H1 (cell line): Measurements from ENCODE around the gene PLCB2. TPM values are rescaled to one million over a fixed set of nuclear protein-coding genes. Genes with fewer than 3 reads are reported as not detected.

Experiments used
- CTCF ChIA-PET: fragments of 300-600 bp; sonication (Branson Sonifier 250); formaldehyde crosslinking; loops from one replicate; lab custom pipeline; 2021; ENCODE audit not compliant: partially characterized antibody; lab: Charles Lee
- POLR2A ChIA-PET: fragments of 300-600 bp; sonication (Branson Sonifier 250); formaldehyde crosslinking; loops from one replicate; lab custom pipeline; 2021; ENCODE audit warnings: inconsistent platforms; ENCODE audit not compliant: partially characterized antibody; lab: Charles Lee
- DNase-seq, 2 experiments: peaks; one replicate each; pipeline versions ENCODE4 v3.0.0 to v3.0.0-alpha.2; 2010 to 2022; ENCODE audit warnings: low spot score in 2 of 2, low read depth in 1 of 2, mixed read lengths in 1 of 2
- FAIRE-seq: peaks from 2 replicates; lab custom pipeline; 2011; peaks lifted over from hg19 to GRCh38; lab: Jason Lieb, UNC
- H2AFZ ChIP-seq: 2 replicates; pipeline ENCODE4 v1.8.1; 2012; ENCODE audit warnings: low read length, inconsistent platforms
- H2AK5ac ChIP-seq: 2 replicates; pipeline ENCODE4 v1.6.1; 2013; ENCODE audit warnings: low read depth, low read length
- H2BK120ac ChIP-seq: replicated peaks from 2 replicates; pipeline ENCODE3; 2013; ENCODE audit warnings: low read depth, low read length, inconsistent platforms
- H2BK12ac ChIP-seq: 2 replicates; pipeline ENCODE4 v1.6.1; 2013; ENCODE audit warnings: low read depth, low read length
- H2BK15ac ChIP-seq: 2 replicates; pipeline ENCODE4 v1.6.1; 2013; ENCODE audit warnings: low read length
- H2BK20ac ChIP-seq: 2 replicates; pipeline ENCODE4 v1.6.1; 2013; ENCODE audit warnings: low read length
- H2BK5ac ChIP-seq: 2 replicates; pipeline ENCODE4 v1.6.1; 2013; ENCODE audit warnings: low read depth, low read length
- H3K14ac ChIP-seq: 2 replicates; pipeline ENCODE4 v1.6.1; 2013; ENCODE audit warnings: inconsistent platforms; ENCODE audit not compliant: insufficient read length
- H3K18ac ChIP-seq: 2 replicates; pipeline ENCODE4 v1.6.1; 2013; ENCODE audit warnings: low read length; ENCODE audit errors: extremely low read depth
- H3K23ac ChIP-seq: 2 replicates; pipeline ENCODE4 v1.6.1; 2013; ENCODE audit warnings: inconsistent platforms; ENCODE audit not compliant: insufficient read length
- H3K23me2 ChIP-seq: 2 replicates; pipeline ENCODE4 v1.6.1; 2013; ENCODE audit warnings: low read depth, low read length
- H3K27ac ChIP-seq: 2 replicates; pipeline ENCODE4 v1.6.1; 2011; ENCODE audit warnings: low read depth, low read length, inconsistent platforms
- H3K27me3 ChIP-seq, 4 experiments: replicated peaks in 1 of 4; 1 replicate in 1 of 4; 2 replicates in 3 of 4; pipeline versions ENCODE4 v1.6.1 to v1.8.1; 2011 to 2013; ENCODE audit warnings: low read length in 3 of 4, mild to moderate bottlenecking in 3 of 4, inconsistent platforms in 2 of 4, mixed read lengths in 2 of 4, moderate library complexity in 1 of 4; ENCODE audit not compliant: control insufficient read depth in 3 of 4, insufficient read depth in 3 of 4; ENCODE audit errors: extremely low read depth in 1 of 4
- H3K36me3 ChIP-seq, 4 experiments: 2 replicates each; pipeline versions ENCODE4 v1.6.1 to v1.8.1; 2011 to 2013; ENCODE audit warnings: mild to moderate bottlenecking in 4 of 4, low read length in 3 of 4, moderate library complexity in 2 of 4, control low read depth in 1 of 4, inconsistent platforms in 1 of 4; ENCODE audit not compliant: insufficient read depth in 4 of 4, control insufficient read depth in 2 of 4
- H3K4ac ChIP-seq: replicated peaks from 2 replicates; pipeline ENCODE3; 2013; ENCODE audit warnings: low read length, low read depth, mixed read lengths, inconsistent platforms; ENCODE audit not compliant: insufficient read length
- H3K4me1 ChIP-seq, 4 experiments: replicated peaks in 1 of 4; 1 replicate in 1 of 4; 2 replicates in 3 of 4; pipeline versions ENCODE4 v1.6.1 to v1.8.1; 2011 to 2013; ENCODE audit warnings: low read length in 3 of 4, inconsistent platforms in 2 of 4, mixed read lengths in 1 of 4; ENCODE audit not compliant: insufficient read depth in 4 of 4, control insufficient read depth in 3 of 4
- H3K4me2 ChIP-seq, 2 experiments: 2 replicates each; pipeline versions ENCODE4 v1.6.1 to v1.8.1; 2011 to 2013; ENCODE audit warnings: low read depth in 2 of 2, low read length in 2 of 2, control low read depth in 1 of 2, inconsistent platforms in 1 of 2, mild to moderate bottlenecking in 1 of 2; ENCODE audit not compliant: insufficient read depth in 1 of 2
- H3K4me3 ChIP-seq, 4 experiments: fragments of 200-600, 300-600 bp in 1 of 4; sonication (generic), shearing (Covaris generic), sonication (Bioruptor Twin) in 1 of 4; 2 replicates each; pipeline versions ENCODE4 v1.5.1 to v1.8.1; 2011 to 2016; ENCODE audit warnings: low read length in 4 of 4, low read depth in 3 of 4, control low read depth in 2 of 4, inconsistent platforms in 2 of 4, mild to moderate bottlenecking in 2 of 4, mixed read lengths in 1 of 4, moderate library complexity in 1 of 4; ENCODE audit not compliant: insufficient read depth in 2 of 4; ENCODE audit errors: extremely low read depth in 1 of 4
- H3K56ac ChIP-seq: replicated peaks from 2 replicates; pipeline ENCODE3; 2013; ENCODE audit warnings: low read depth, mild to moderate bottlenecking, mixed read lengths, low read length, inconsistent platforms; ENCODE audit not compliant: insufficient read length
- H3K79me1 ChIP-seq: 2 replicates; pipeline ENCODE4 v1.6.1; 2013; ENCODE audit warnings: low read depth, low read length, control low read depth
- H3K79me2 ChIP-seq, 2 experiments: 2 replicates each; pipeline versions ENCODE4 v1.6.1 to v1.8.1; 2012 to 2013; ENCODE audit warnings: low read length in 2 of 2, mild to moderate bottlenecking in 2 of 2, inconsistent platforms in 1 of 2; ENCODE audit not compliant: insufficient read depth in 2 of 2, control insufficient read depth in 1 of 2
- H3K9ac ChIP-seq, 4 experiments: replicated peaks in 1 of 4; 1 replicate in 1 of 4; 2 replicates in 3 of 4; pipeline versions ENCODE4 v1.6.1 to v1.8.1; 2011 to 2013; ENCODE audit warnings: low read depth in 3 of 4, low read length in 3 of 4, control low read depth in 2 of 4, mild to moderate bottlenecking in 2 of 4, moderate library complexity in 2 of 4, inconsistent platforms in 1 of 4; ENCODE audit errors: extremely low read depth in 1 of 4
- H3K9me3 ChIP-seq, 2 experiments: 2 replicates each; pipeline versions ENCODE4 v1.6.1 to v1.8.1; 2012 to 2013; ENCODE audit warnings: mild to moderate bottlenecking in 2 of 2, moderate library complexity in 2 of 2, control low read depth in 1 of 2, inconsistent platforms in 1 of 2, low read depth in 1 of 2, low read length in 1 of 2, mixed read lengths in 1 of 2; ENCODE audit not compliant: insufficient read depth in 2 of 2
- H4K20me1 ChIP-seq, 2 experiments: replicated peaks in 1 of 2; 2 replicates each; pipeline versions ENCODE3 to v1.8.1; 2011 to 2013; ENCODE audit warnings: inconsistent platforms in 2 of 2, low read length in 2 of 2, mild to moderate bottlenecking in 1 of 2; ENCODE audit not compliant: insufficient read depth in 2 of 2, control insufficient read depth in 1 of 2
- H4K5ac ChIP-seq: 2 replicates; pipeline ENCODE4 v1.6.1; 2013; ENCODE audit warnings: low read length, low read depth, mixed read lengths, inconsistent platforms; ENCODE audit not compliant: insufficient read length
- H4K8ac ChIP-seq: 2 replicates; pipeline ENCODE4 v1.8.0; 2013; ENCODE audit warnings: mild to moderate bottlenecking, moderate library complexity, low read length, inconsistent platforms; ENCODE audit not compliant: insufficient read depth; ENCODE audit errors: extremely low read depth
- H4K91ac ChIP-seq: replicated peaks from 2 replicates; pipeline ENCODE3; 2013; ENCODE audit warnings: low read length, mixed read lengths, inconsistent platforms; ENCODE audit not compliant: insufficient read length
- ATF2 ChIP-seq: IDR thresholded peaks from 2 replicates; pipeline ENCODE4 v1.6.1; 2012; ENCODE audit warnings: low read length, inconsistent platforms
- CBX8 ChIP-seq: fragments of 300-800, 300-1000 bp; sonication (generic); IDR thresholded peaks from 2 replicates; pipeline ENCODE4 v1.7.1; 2016; ENCODE audit warnings: low read depth, low read length, borderline replicate concordance
- CTCF ChIP-seq, 3 experiments: IDR thresholded peaks; 1 replicate in 2 of 3; 2 replicates in 1 of 3; pipeline versions ENCODE4 v1.5.1 to v1.6.1; 2011; ENCODE audit warnings: low read length in 3 of 3, mild to moderate bottlenecking in 3 of 3, inconsistent platforms in 2 of 3, low read depth in 1 of 3, moderate library complexity in 1 of 3; ENCODE audit not compliant: insufficient read depth in 1 of 3; ENCODE audit errors: control extremely low read depth in 1 of 3
- GTF2F1 ChIP-seq: IDR thresholded peaks from 2 replicates; pipeline ENCODE4 v1.6.1; 2012; ENCODE audit warnings: low read depth, low read length, improper control_type of control experiment, borderline replicate concordance
- HDAC6 ChIP-seq: IDR thresholded peaks from one replicate; pipeline ENCODE4 v1.7.1; 2012; ENCODE audit warnings: low read depth, mild to moderate bottlenecking, inconsistent platforms, low read length, moderate library complexity
- KDM5A ChIP-seq: fragments of 200-600 bp; IDR thresholded peaks from 2 replicates; pipeline ENCODE4 v1.7.1; 2012; ENCODE audit warnings: mild to moderate bottlenecking, low read length, inconsistent platforms, mixed read lengths
- SIX5 ChIP-seq: IDR thresholded peaks from 2 replicates; pipeline ENCODE4 v1.6.1; 2011; ENCODE audit warnings: mild to moderate bottlenecking, low read depth, low read length
- SP1 ChIP-seq: IDR thresholded peaks from 2 replicates; pipeline ENCODE4 v1.6.1; 2011; ENCODE audit warnings: low read depth, low read length
- TCF12 ChIP-seq: IDR thresholded peaks from 2 replicates; pipeline ENCODE4 v1.6.1; 2011; ENCODE audit warnings: low read depth, mild to moderate bottlenecking, low read length
- WGBS, 2 experiments: shearing (Covaris generic) in 1 of 2; methylation state at CpG; one replicate each; pipeline versions ENCODE4 v1.1.6 to v1.1.7; 2013 to 2015; ENCODE audit warnings: low lambda C conversion rate in 2 of 2, mixed read lengths in 2 of 2, inconsistent platforms in 1 of 2, low coverage in 1 of 2, missing lambda C conversion rate in 1 of 2; ENCODE audit not compliant: insufficient replicate concordance in 2 of 2, insufficient coverage in 1 of 2, insufficient read length in 1 of 2; ENCODE audit errors: extremely low coverage in 1 of 2, missing lambda C conversion rate in 1 of 2; 5-methylcytosine and 5-hydroxymethylcytosine counted together
- polyA plus RNA-seq, 7 experiments: library from polyadenylated mRNA; depleted of rRNA in 3 of 7; stranded (reverse) in 5 of 7; unstranded in 2 of 7; fragments of >200 nt in 5 of 7; fragments of 200-250 nt in 2 of 7; gene quantifications; 1 replicate in 5 of 7; 2 replicates in 1 of 7; 4 replicates in 1 of 7; pipeline versions ENCODE4 v1.2.1 to v1.2.3, GENCODE V29; 2011 to 2013; ENCODE audit warnings: missing spikeins in 2 of 7, mixed read lengths in 2 of 7
- total RNA-seq: library from RNA; stranded (reverse); fragmentation: NEBNext Ultra II Directional; extraction: Animal tissue kit (Norgen Biotek cat#: 25700); gene quantifications from 2 replicates; pipeline ENCODE4 v1.2.1, GENCODE V29; 2021

PLCB2 gene
- total and polyA plus RNA-seq, 2 of the 8 experiments (the other 6 are each of a cell fraction or from before 2014, with no cell fraction given) = 7.2 to 8.4 TPM

- H3K4me1 ChIP-seq = peaks cover 7 to 24% (median 16%) of the 10 kb centered on the region in 4 experiments
- no peak overlapping the region for H4K91ac ChIP-seq
- FAIRE-seq (no peak), DNase-seq (no peak)
- no peak overlapping the region for H3K4me2 ChIP-seq
- no peak overlapping the region for H3K4me3 ChIP-seq
- no peak overlapping the region for H3K4ac ChIP-seq
- H2BK20ac ChIP-seq = no peak overlapping the region
- 0 out of 2 replicates have a peak overlapping the region, but pooled peaks have one; percentile 27 for H2BK12ac ChIP-seq
- no peak overlapping the region for H3K14ac ChIP-seq
- ChIA-PET POLR2A (interaction anchor here (1.6 to 2.9 kb wide), 3 partner anchors 12 to 49 kb away, joined by 4 to 21 read pairs (median 5); no protein-coding TSS in a partner anchor), CTCF (interaction anchor here (1.4 to 27.9 kb wide), 10 partner anchors 14 to 240 kb away, joined by 3 to 1340 read pairs (median 134); partner anchors contain the start of genes CCDC9B, INAFM2, PAK6 and PLCB2)
- H3K36me3 ChIP-seq = peaks cover 0 to 15% (median 0%) of the 10 kb centered on the region in 4 experiments; a peak in 1 of 8 replicates
- H2BK5ac ChIP-seq = 0 out of 2 replicates have a peak overlapping the region, but pooled peaks have one; percentile 52
- no peaks in the 10 kb centered on the region for H3K9me3 ChIP-seq
- peak overlapping the region; percentile 61; the same call in 1 of the 2 replicates for H2BK15ac ChIP-seq
- H3K27me3 ChIP-seq = peaks cover 27 to 42% (median 34%) of the 10 kb centered on the region in 4 experiments
- H3K23ac ChIP-seq = no peak overlapping the region
- H4K8ac ChIP-seq = no peak overlapping the region
- no peak overlapping the region for H2AK5ac ChIP-seq
- H3K9ac ChIP-seq = no peak overlapping the region
- no peaks in the 10 kb centered on the region for H3K79me2 ChIP-seq
- WGBS, 2 experiments = 75% methylated on average over 10 of the region's 10 CpGs; no CpG with 5 or more reads in 1 of the 2 experiments
- no peak overlapping the region for H2AFZ ChIP-seq
- no peak overlapping the region for H4K5ac ChIP-seq
- H2BK120ac ChIP-seq = no peak overlapping the region
- no peaks in the 10 kb centered on the region for H4K20me1 ChIP-seq
- H3K23me2 ChIP-seq = peaks cover 17% of the 10 kb centered on the region; the same call in 1 of the 2 replicates
- H3K79me1 ChIP-seq = no peaks in the 10 kb centered on the region
- no peak overlapping the region for H3K18ac ChIP-seq
- H3K27ac ChIP-seq = no peak overlapping the region
- H3K56ac ChIP-seq = no peak overlapping the region
- TF ChIP-seq TCF12 = no peak
- TF ChIP-seq HDAC6 = no peak
- no peak for TF ChIP-seq KDM5A
- no peak for TF ChIP-seq CBX8
- no peak for TF ChIP-seq CTCF (IDR thresholded peaks at IDR 0.05; ENCODE audit: control extremely low read depth in 1 of 3, insufficient read depth in 1 of 3, low read depth in 1 of 3, low read length in 3 of 3)
- no peak for TF ChIP-seq GTF2F1
- TF ChIP-seq SP1 = no peak
- no peak for TF ChIP-seq ATF2
- no peak for TF ChIP-seq SIX5
Measured at GRCh38 chr15:40278026-40278425, 29.7 kb downstream of the PLCB2 start.
